Measurements from ENCODE around the gene GSTM2.

Gene GSTM2

GRCh38 chr1:109718495-109718894 is 50.6 kb downstream of the GSTM2 start:
- DNase-seq = no peak

DNA sequence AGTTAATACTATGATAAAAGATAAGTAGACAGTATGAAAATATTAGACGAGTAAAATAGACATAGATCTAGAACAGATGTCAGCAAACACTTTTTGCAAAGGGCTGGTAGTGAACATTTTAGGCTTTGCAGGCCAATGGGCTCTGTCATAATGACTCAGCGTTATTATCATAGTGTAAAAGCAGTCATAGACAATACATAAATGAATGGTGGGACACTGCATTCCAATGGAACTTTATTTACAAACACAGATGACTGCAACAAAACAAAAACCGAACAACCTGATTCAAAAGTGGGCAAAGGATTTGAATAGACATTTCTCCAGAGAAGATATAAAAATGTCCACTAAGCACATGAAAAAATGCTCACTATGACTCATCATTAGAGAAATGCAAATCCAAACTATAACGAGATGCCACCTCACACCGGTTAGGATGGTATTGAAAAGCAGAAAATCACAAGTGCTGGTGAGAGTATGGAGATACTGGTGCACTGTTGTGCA is 51.5 kb downstream of the GSTM2 start:
- DNase-seq = no peak

DNA sequence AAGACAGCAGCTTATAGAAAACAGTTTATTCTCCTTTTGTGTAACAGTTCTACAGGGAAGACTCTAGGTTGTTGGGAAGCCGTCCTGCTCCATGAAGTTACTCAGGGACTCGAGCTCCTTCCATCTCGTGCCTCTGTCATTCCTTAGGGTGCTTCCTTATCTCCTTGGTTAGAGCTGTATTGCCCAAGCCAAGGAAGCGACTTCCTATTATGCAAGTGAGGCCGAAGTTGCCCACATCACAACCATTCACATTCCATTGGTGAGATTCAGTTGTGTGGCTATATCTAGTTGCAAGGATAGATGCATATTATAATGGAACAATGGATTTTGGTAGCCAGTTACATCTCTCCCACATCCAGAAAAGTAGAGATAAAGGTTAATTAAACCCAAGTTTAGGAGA is 53.2 kb downstream of the GSTM2 start:
- no peak for DNase-seq

DNA sequence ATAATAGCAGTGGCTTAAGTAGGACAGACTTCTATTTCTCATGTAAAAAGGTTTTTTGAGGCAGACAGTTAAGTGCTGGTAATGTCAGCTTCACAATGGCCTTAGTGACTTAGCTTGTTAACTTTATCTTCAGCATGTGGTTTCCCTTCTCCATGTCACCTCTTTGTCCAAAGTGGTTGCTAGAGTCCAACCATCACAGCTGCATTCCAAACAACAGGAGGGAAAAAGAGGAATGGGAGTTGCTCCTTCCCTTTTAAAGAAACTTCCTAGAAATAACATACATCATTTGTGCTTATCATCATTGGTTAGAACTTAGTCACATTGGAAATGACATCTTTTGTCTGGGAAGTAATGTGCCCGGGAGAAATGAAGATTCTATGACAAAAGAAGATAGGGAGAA is 54.1 kb downstream of the GSTM2 start:
- no peak for DNase-seq

- DNase-seq = no peak
Observed at GRCh38 chr1:109722908-109723691, 55.2 kb downstream of the GSTM2 start.

All from DMS79 (cell line).